Muscle of arm (tissue), 14 donors: ENCODE data around the gene CAPS. TPM values are rescaled to one million over a fixed set of nuclear protein-coding genes. Genes with fewer than 3 reads are reported as not detected.
"Not testable (repeated sequence)": the region's sequence is repeated elsewhere in the genome, so short reads cannot be mapped to it uniquely, and the experiment has no call there.

Experiments
- DNase-seq: peaks from one replicate; pipeline ENCODE4 v3.0.0-alpha.2; 2013
- long read RNA-seq, 11 donors: transcript quantifications; one replicate each; lab custom pipeline, GENCODE V29; 2026
- polyA plus RNA-seq, 12 donors: library from polyadenylated mRNA; unstranded; fragments of 120-200 nt; gene quantifications; one replicate each; pipeline ENCODE4 v1.2.1, GENCODE V29; 2013; ENCODE audit not compliant: insufficient read length in 12 of 12

The CAPS gene
- 1 to 10 TPM in 11 of 12 donors, not detected in 1; 2.6 to 9.3 (median 4.8) TPM for polyA plus RNA-seq
- long read RNA-seq, donor 1, transcript CAPS-203 (5 exons, 3,750 nt): major isoform, 6 of 11 reads
- long read RNA-seq, donor 1, partial matches to known transcripts: 5 of 11 reads
- long read RNA-seq, donor 1, other reads (novel, unspliced or antisense): 0 of 11 reads
- long read RNA-seq, donor 2, partial matches to known transcripts: 0 of 1 reads
- long read RNA-seq, donor 2, other reads (novel, unspliced or antisense): 0 of 1 reads
- long read RNA-seq, donor 3, partial matches to known transcripts: 0 of 4 reads
- long read RNA-seq, donor 3, other reads (novel, unspliced or antisense): 0 of 4 reads
- long read RNA-seq, donor 4: 0 reads
- long read RNA-seq, donor 5, transcript CAPS-203 (5 exons, 3,750 nt): major isoform, 8 of 8 reads
- long read RNA-seq, donor 5, partial matches to known transcripts: 0 of 8 reads
- long read RNA-seq, donor 5, other reads (novel, unspliced or antisense): 0 of 8 reads
- long read RNA-seq, donor 6, partial matches to known transcripts: 0 of 1 reads
- long read RNA-seq, donor 6, other reads (novel, unspliced or antisense): 0 of 1 reads
- long read RNA-seq, donor 7: 0 reads
- long read RNA-seq, donor 8, transcript CAPS-203 (5 exons, 3,750 nt): major isoform, 13 of 13 reads
- long read RNA-seq, donor 8, partial matches to known transcripts: 0 of 13 reads
- long read RNA-seq, donor 8, other reads (novel, unspliced or antisense): 0 of 13 reads
- long read RNA-seq, donor 9, partial matches to known transcripts: 0 of 1 reads
- long read RNA-seq, donor 9, other reads (novel, unspliced or antisense): 0 of 1 reads
- long read RNA-seq, donor 10, partial matches to known transcripts: 0 of 4 reads
- long read RNA-seq, donor 10, other reads (novel, unspliced or antisense): 0 of 4 reads
- long read RNA-seq, donor 11, partial matches to known transcripts: 0 of 3 reads
- long read RNA-seq, donor 11, other reads (novel, unspliced or antisense): 0 of 3 reads

GRCh38 chr19:5913739-5914357, at the start of gene CAPS:
Gene CAPS (plus strand): TSS chr19:5914254. CDS start chr19:5914407, 153 bp downstream.
- no peak for DNase-seq

GRCh38 chr19:5864725-5865486, 49.1 kb upstream of the CAPS start:
- no peak for DNase-seq

DNA sequence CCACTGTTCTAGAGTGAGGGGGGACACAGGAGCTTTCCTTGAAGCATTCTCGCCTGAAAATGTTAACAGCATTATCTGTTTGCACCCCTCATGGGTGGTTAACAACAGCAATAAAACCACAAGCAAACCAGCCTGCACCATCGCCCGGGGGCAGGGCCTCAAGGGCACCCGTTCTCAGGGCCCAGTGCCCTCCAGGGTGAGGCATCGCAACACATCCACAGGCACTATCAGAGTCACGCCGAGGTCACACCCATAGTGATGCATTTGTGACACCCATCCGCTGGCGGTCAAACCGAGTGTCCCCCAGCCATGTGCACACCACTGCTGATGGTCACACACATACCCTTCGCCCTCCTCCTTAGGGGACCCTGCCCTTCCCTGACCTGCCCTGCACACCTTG, 48.3 kb upstream of the CAPS start:
- DNase-seq: no peak

- no peak for DNase-seq
These were observed 46.6 kb upstream of the CAPS start for GRCh38 chr19:5867201-5868136.

DNA sequence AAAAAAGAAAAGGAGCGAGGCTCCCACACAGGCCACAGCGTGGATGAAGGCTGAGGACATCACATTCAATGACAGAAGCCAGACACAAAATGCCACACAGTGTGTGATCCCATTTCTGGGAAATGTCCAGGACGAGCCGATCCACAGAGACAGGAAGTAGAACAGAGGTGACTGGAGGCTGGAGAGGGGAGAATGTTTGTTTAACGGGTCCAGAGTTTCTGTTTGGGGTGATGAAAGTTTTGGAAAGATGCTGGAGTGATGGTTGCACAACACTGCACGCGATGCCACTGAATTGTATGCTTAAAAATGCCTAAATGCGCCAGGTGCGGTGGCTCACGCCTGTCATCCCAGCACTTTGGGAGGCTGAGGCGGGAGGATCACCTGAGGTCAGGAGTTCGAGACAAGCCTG, 43.1 kb upstream of the CAPS start:
- no peak for DNase-seq

DNA sequence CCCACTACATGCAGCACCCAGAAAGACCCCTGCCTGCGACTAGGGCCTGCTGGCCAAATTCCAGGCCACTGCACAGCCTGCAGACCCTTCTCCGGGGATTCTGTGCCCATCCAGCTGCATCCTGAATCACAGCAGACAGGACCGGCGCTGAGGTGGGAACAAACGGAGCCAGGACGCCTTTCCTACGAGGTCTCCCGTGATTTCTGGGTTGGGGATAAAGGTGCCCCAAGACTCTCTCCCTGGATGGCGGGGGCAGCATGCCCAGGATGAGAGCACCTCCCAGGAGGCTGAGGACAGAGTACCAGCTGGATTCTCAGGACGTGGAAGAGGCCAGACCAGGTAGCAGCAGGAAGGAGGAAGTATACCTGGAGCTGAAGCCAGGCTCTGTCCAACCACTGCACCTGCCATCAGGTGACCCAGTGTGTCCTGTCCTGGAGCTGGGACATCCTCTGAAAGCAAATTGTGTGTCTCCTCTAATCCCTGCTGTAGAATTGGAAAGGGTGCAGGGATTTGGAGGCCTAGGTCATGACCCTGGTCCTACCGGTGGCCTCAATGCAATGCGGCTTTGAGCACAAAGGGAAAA, 40.3 kb upstream of the CAPS start:
- DNase-seq: no peak

- not testable (repeated sequence) for DNase-seq
These were observed 39.6 kb upstream of the CAPS start for GRCh38 chr19:5874496-5874895.

DNA sequence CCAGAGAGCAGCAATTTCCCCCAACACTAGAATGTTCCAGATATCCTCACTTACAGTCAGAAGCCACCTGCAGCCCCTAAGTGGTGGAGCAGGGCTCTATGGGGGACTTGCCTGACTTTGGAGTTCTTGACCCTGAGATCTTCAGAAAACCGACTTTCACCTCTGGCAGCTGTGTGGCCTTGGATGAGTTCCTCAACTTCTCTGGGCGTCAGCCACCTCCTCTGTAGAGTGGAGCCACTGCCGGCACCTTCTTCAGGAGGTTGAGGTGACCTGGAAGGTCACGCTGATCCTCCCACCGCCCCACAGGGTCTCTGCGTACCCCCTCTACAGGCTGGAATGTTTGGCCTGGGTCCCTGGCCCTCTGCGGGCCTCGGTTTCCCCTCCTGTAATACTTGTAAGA, 36.6 kb upstream of the CAPS start:
- DNase-seq: no peak

GRCh38 chr19:5877882-5878281, 36.2 kb upstream of the CAPS start:
- no peak for DNase-seq

GRCh38 chr19:5880196-5880595, 33.9 kb upstream of the CAPS start:
- DNase-seq: no peak

GRCh38 chr19:5880604-5881078, 33.4 kb upstream of the CAPS start:
- peak; percentile 75 for DNase-seq

DNA sequence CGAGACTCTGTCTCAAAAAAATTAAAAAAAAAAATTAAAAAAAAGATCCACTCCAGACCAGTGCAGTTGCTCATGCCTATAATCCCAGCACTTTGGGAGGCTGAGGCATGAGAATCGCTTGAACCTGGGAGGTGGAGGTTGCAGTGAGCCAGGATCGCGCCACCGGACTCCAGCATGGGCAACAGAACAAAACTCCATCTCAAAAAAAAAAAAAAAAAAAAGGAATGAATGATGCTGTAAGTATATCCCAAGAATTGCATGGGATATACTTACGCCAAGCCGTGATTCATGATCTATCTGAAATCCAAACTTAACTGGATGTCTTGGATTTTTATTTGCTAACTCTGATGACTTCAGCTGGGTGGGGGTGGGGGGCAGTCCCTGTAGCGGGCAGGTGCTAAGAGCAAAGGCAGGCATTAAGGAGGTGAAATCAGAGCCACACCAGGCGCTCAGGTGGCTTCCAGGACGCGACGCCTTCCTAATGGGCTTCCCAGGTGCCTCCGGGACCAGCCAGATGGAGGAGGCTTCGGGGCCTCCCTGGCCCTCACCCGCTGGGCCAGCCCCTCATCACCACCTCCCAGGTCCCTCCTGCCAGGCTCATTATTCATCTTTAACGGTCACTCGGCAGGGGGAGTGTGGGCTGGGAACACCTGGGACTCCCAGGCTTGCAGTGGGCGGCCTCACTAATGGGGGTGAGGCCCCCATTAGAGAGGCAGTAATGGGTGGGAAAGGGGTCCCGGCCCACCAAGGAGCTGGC, 32.3 kb upstream of the CAPS start:
- no peak for DNase-seq

- no peak for DNase-seq
These were observed 31.6 kb upstream of the CAPS start for GRCh38 chr19:5882421-5882968.

DNA sequence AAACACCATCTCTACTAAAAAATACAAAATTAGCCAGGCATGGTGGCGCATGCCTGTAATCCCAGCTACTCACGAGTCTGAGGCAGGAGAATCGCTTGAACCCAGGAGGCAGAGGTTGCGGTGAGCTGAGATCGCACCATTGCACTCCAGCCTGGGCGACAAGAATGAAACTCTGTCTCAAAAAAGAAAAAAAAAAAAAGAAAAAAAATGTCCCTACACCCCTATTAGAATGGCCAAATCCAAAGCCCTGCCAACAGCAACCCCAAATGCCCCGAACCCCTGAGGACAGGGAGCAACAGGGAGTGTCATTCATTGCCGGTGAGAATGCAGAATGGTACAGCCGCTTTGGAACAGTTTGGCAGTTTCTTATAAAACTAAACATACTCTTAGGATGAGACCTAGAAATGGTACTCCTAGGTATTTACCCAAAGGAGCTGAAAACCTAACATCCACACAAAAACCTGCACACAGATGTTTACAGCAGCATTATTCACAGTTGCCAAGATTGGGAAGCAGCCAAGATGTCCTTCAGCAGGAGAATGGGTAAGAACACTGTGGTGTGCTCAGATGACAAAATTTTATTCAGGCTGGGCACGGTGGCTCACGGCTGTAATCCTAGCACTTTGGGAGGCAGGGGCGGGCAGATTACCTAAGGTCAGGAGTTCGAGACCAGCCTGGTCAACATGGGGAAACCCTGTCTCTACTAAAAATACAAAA, 30.7 kb upstream of the CAPS start:
- DNase-seq: not testable (repeated sequence)

DNA sequence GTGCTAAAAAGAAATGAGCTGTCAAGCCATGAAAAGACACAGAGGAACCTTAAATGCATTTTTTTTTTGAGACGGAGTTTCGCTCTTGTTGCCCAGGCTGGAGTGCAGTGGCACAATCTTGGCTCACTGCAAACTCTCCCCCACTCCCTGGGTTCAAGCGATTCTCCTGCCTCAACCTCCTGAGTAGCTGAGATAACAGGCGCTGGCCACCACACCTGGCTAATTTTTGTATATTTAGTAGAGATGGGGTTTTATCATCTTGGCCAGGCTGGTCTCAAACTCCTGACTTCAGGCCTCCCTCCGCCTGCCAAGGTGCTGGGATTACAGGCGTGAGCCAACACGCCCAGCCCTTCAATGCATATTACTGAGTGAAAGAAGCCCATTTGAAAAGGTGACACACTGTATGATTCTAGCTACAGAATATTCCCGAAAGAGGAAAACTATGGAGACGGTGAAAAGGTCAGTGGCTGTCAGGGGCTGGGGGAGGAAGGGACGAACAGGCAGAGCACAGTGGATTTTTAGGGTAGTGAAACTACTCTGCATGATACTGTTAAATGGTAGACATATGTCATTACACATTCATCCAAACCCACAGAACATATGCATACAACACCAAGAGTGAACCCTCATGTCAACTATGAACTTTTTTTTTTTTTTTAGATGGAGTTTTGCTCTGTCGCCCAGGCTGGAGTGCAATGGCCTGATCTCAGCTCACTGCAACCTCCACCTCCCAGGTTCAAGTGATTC, 29.8 kb upstream of the CAPS start:
- not testable (repeated sequence) for DNase-seq

- DNase-seq: no peak
These were observed 24.6 kb upstream of the CAPS start for GRCh38 chr19:5889288-5889971.
